ENCODE results near the gene CD38. TPM values are rescaled to one million over a fixed set of nuclear protein-coding genes. Genes with fewer than 3 reads are reported as not detected.

CD38 gene
- polyA plus RNA-seq, 2 of the 4 experiments (the other 2 are of a cell fraction) = 7.8 to 12.4 TPM

- no peak overlapping the region for H3K27ac ChIP-seq
- FAIRE-seq (no peak), DNase-seq (ENCODE audit: low read depth in 1 of 2, low spot score in 1 of 2) (no peak), ATAC-seq (no peak)
- POLR2A ChIA-PET = no interaction called here
- CTCF ChIA-PET = interaction anchor here (1.0 kb wide), 1 partner anchor 61 kb away, joined by 4 read pairs; no protein-coding TSS in a partner anchor
- peaks cover 14% of the 10 kb centered on the region; the same call in 2 of the 3 replicates for H3K9me3 ChIP-seq
- TF ChIP-seq HOXA7 (CRISPR knock-in tag; IDR thresholded peaks at IDR 0.05) = no peak
- TF ChIP-seq RCOR1 (IDR thresholded peaks at IDR 0.05; ENCODE audit: low read depth, low read length) = no peak
- TF ChIP-seq POLR2A (IDR thresholded peaks at IDR 0.05; ENCODE audit: low read length) = no peak
- no peak for TF ChIP-seq ELK1 (IDR thresholded peaks at IDR 0.05; ENCODE audit: low read depth, low read length)
- TF ChIP-seq ZC3H11A (IDR thresholded peaks at IDR 0.05) = no peak
- no peak for TF ChIP-seq REST (IDR thresholded peaks at IDR 0.05)
- no peak for TF ChIP-seq FOXS1 (CRISPR knock-in tag; IDR thresholded peaks at IDR 0.05)
- no peak for TF ChIP-seq JUN (IDR thresholded peaks at IDR 0.05)
- TF ChIP-seq FOSB (CRISPR knock-in tag; IDR thresholded peaks at IDR 0.05) = no peak
- TF ChIP-seq CBX8 (IDR thresholded peaks at IDR 0.05) = no peak
- TF ChIP-seq USF2 (IDR thresholded peaks at IDR 0.05) = no peak
- no peak for TF ChIP-seq MYC (IDR thresholded peaks at IDR 0.05; ENCODE audit: borderline replicate concordance, low read length)
- TF ChIP-seq BHLHE40 (IDR thresholded peaks at IDR 0.05; ENCODE audit: low read depth, low read length) = no peak
- no peak for TF ChIP-seq BCL3 (IDR thresholded peaks at IDR 0.05)
- TF ChIP-seq EP300 (IDR thresholded peaks at IDR 0.05) = no peak
- TF ChIP-seq KDM1A (IDR thresholded peaks at IDR 0.05; ENCODE audit: low read depth) = no peak
- TF ChIP-seq HEYL (CRISPR knock-in tag; IDR thresholded peaks at IDR 0.05) = no peak
- TF ChIP-seq HOXB5 (CRISPR knock-in tag; IDR thresholded peaks at IDR 0.05) = no peak
- no peak overlapping the region for H3K4me3 ChIP-seq
- WGBS (ENCODE audit: missing lambda C conversion rate) = 17% methylated on average over 5 of the region's 5 CpGs
- no peak overlapping the region for H3K4me2 ChIP-seq
- no peaks in the 10 kb centered on the region for H3K4me1 ChIP-seq
These were observed 34.0 kb upstream of the CD38 start for GRCh38 chr4:15744016-15744545.

GRCh38 chr4:15746110-15746509 is 32.0 kb upstream of the CD38 start:
- DNase-seq (ENCODE audit: low read depth in 1 of 2, low spot score in 1 of 2) = no peak
- Histone ChIP-seq H3K4me2 (no peak overlapping the region), H3K4me3 (no peak overlapping the region), H3K4me1 (no peaks in the 10 kb centered on the region), H3K27ac (no peak overlapping the region), H3K9me3 (peaks cover 13% of the 10 kb centered on the region; the same call in 2 of the 3 replicates)
- TF ChIP-seq PBX3 (IDR thresholded peaks at IDR 0.05) (no peak), ZSCAN20 (CRISPR knock-in tag; IDR thresholded peaks at IDR 0.05) (no peak), HDAC2 (IDR thresholded peaks at IDR 0.05) (no peak), CEBPB (IDR thresholded peaks at IDR 0.05) (no peak), EHF (CRISPR knock-in tag; IDR thresholded peaks at IDR 0.05) (no peak), RAD21 (conservative IDR thresholded peaks at IDR 0.05 in 1 of 2, IDR thresholded peaks at IDR 0.05 in 1 of 2) (no peak), POLR2A (IDR thresholded peaks at IDR 0.05; ENCODE audit: low read length) (no peak), E2F6 (IDR thresholded peaks at IDR 0.05; ENCODE audit: borderline replicate concordance, low read depth) (no peak)
- no peak for ATAC-seq
- WGBS (ENCODE audit: missing lambda C conversion rate) = 39% methylated on average over 1 of the region's 1 CpG
- ChIA-PET CTCF (no interaction called here), POLR2A (no interaction called here)
- no peak for FAIRE-seq
